GM18508 (cell line): Measurements from ENCODE around the gene DHX38.
"Not testable (repeated sequence)": the region's sequence is repeated elsewhere in the genome, so short reads cannot be mapped to it uniquely, and the experiment has no call there.

Experiments
- ATAC-seq: cut with Tn5 transposase; IDR thresholded peaks from one replicate; pipeline ENCODE4 v1.9.1; 2021; ENCODE audit warnings: moderate number of reproducible peaks; ENCODE audit not compliant: insufficient read depth, unreplicated experiment

Gene DHX38

GRCh38 chr16:72093448-72094265 is at the start of gene DHX38, which contains the start of gene TXNL4B:
Gene DHX38, plus strand, starts transcription at chr16:72093847. Its CDS starts 2,311 bp downstream, at chr16:72096158.
Gene TXNL4B, minus strand, starts transcription at chr16:72093620. Its CDS starts 2,871 bp downstream, at chr16:72090749.
- peak; percentile 96 for ATAC-seq

- ATAC-seq = no peak
Measured at GRCh38 chr16:72044296-72044695, 49.4 kb upstream of the DHX38 start.

- no peak for ATAC-seq
Measured at GRCh38 chr16:72044825-72045359, 48.8 kb upstream of the DHX38 start.

GRCh38 chr16:72049110-72049509 is 44.5 kb upstream of the DHX38 start:
- ATAC-seq = no peak

- no peak for ATAC-seq
Measured at GRCh38 chr16:72050769-72051464, 42.7 kb upstream of the DHX38 start.

- ATAC-seq = no peak
Measured at GRCh38 chr16:72051818-72052217, 41.8 kb upstream of the DHX38 start.

- ATAC-seq = not testable (repeated sequence)
Measured at GRCh38 chr16:72054254-72054847, 39.3 kb upstream of the DHX38 start, which contains the start of gene HP. Gene HP, plus strand, starts transcription at chr16:72054505. Its CDS starts 148 bp downstream, at chr16:72054653.

GRCh38 chr16:72055911-72056310 is 37.7 kb upstream of the DHX38 start:
- ATAC-seq = no peak

- not testable (repeated sequence) for ATAC-seq
Measured at GRCh38 chr16:72057313-72057712, 36.3 kb upstream of the DHX38 start.

- not testable (repeated sequence) for ATAC-seq
Measured at GRCh38 chr16:72059060-72059459, 34.6 kb upstream of the DHX38 start.

GRCh38 chr16:72060405-72060804 is 33.2 kb upstream of the DHX38 start:
- ATAC-seq = no peak

- ATAC-seq = no peak
Measured at GRCh38 chr16:72061564-72061963, 32.1 kb upstream of the DHX38 start.

- no peak for ATAC-seq
Measured at GRCh38 chr16:72064361-72064894, 29.2 kb upstream of the DHX38 start.

- peak; percentile 66 for ATAC-seq
Measured at GRCh38 chr16:72066747-72067146, 26.9 kb upstream of the DHX38 start.

GRCh38 chr16:72068930-72069329 is 24.7 kb upstream of the DHX38 start:
- no peak for ATAC-seq

GRCh38 chr16:72072514-72073342 is 20.9 kb upstream of the DHX38 start:
- ATAC-seq = no peak

GRCh38 chr16:72073560-72074230 is 20.0 kb upstream of the DHX38 start:
- ATAC-seq = no peak

- not testable (repeated sequence) for ATAC-seq
Measured at GRCh38 chr16:72075067-72075466, 18.6 kb upstream of the DHX38 start.
